DOHH2 (cell line): ENCODE data around the gene PIGC.

Experiments used
- H3F3A ChIP-seq: fragments of 200-600 bp; sonication (generic), shearing (Covaris generic); 2 replicates; pipeline ENCODE4 v1.6.0; 2016; ENCODE audit warnings: antibody characterized with exemption, mild to moderate bottlenecking; ENCODE audit not compliant: control insufficient read depth, insufficient read depth
- H3K27ac ChIP-seq: fragments of 200-600 bp; sonication (generic); 2 replicates; pipeline ENCODE4 v1.5.1; 2014; ENCODE audit warnings: low read depth, mild to moderate bottlenecking, low read length, moderate library complexity
- H3K27me3 ChIP-seq: fragments of 200-600 bp; sonication (generic); 2 replicates; pipeline ENCODE4 v1.6.1; 2014; ENCODE audit warnings: mild to moderate bottlenecking, low read length, mixed read lengths; ENCODE audit not compliant: control insufficient read depth
- H3K36me3 ChIP-seq: fragments of 200-600 bp; sonication (generic); 2 replicates; pipeline ENCODE4 v1.6.1; 2014; ENCODE audit warnings: mild to moderate bottlenecking, low read length, moderate library complexity, mixed read lengths; ENCODE audit not compliant: control insufficient read depth
- H3K4me1 ChIP-seq: fragments of 200-600 bp; sonication (generic); 2 replicates; pipeline ENCODE4 v1.6.1; 2014; ENCODE audit warnings: mild to moderate bottlenecking, low read length, mixed read lengths; ENCODE audit not compliant: control insufficient read depth
- H3K4me2 ChIP-seq: fragments of 200-600 bp; sonication (generic); 2 replicates; pipeline ENCODE4 v1.6.0; 2014; ENCODE audit warnings: mild to moderate bottlenecking, low read length, moderate library complexity
- H3K4me3 ChIP-seq: fragments of 200-600 bp; sonication (generic); 2 replicates; pipeline ENCODE4 v1.5.1; 2014; ENCODE audit warnings: mild to moderate bottlenecking, low read length, mixed read lengths
- H3K79me2 ChIP-seq: fragments of 200-600 bp; sonication (generic); 2 replicates; pipeline ENCODE4 v1.6.1; 2014; ENCODE audit warnings: mild to moderate bottlenecking, low read length, mixed read lengths; ENCODE audit not compliant: control insufficient read depth
- H3K9me2 ChIP-seq: fragments of 200-600 bp; sonication (generic); replicated peaks from 2 replicates; pipeline ENCODE4 v1.6.1; 2014; ENCODE audit warnings: mild to moderate bottlenecking, low read length, mixed read lengths; ENCODE audit not compliant: control insufficient read depth
- H3K9me3 ChIP-seq: fragments of 200-600 bp; sonication (generic); 2 replicates; pipeline ENCODE4 v1.6.1; 2014; ENCODE audit warnings: antibody characterized with exemption, low read length, mixed read lengths; ENCODE audit not compliant: control insufficient read depth, insufficient read depth
- H4K20me1 ChIP-seq: fragments of 200-600 bp; sonication (generic); 2 replicates; pipeline ENCODE4 v1.6.0; 2014; ENCODE audit warnings: low read depth, mild to moderate bottlenecking, antibody characterized with exemption, low read length, moderate library complexity; ENCODE audit not compliant: control insufficient read depth, insufficient read depth
- EZH2phosphoT487 ChIP-seq: fragments of 200-600 bp; sonication (generic); IDR thresholded peaks from 2 replicates; pipeline ENCODE4 v1.6.1; 2017; ENCODE audit warnings: borderline replicate concordance, mild to moderate bottlenecking, antibody characterized with exemption, low read length, moderate library complexity, mixed read lengths
- TF ChIP-seq, protein P1 (sequence below): fragments of 200-600 bp; sonication (generic); IDR thresholded peaks from one replicate; pipeline ENCODE4 v1.5.1; 2014; ENCODE audit warnings: antibody characterized with exemption, mild to moderate bottlenecking, low read depth, low read length; ENCODE audit not compliant: poor library complexity, severe bottlenecking

The PIGC gene

DNA sequence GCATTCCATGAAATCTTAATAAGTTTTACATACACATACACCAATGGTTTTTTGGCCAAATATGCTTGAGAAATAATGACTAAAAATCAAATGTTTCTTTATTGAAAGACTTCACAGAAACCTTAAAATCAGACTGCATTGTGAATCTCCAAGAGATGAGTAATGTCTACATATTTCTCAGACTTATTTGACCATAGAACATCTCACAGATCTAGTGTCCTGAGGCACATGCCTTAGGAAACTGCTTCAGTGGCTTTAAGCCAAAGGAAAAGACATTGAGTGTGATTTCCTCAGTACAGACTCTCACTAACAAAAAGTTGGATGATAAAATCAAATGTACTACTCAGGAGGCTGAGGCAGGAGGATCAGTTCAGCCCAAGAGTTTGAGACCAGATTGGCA, 29.5 kb downstream of the PIGC start:
- H3K9me2 ChIP-seq = no peaks in the 10 kb centered on the region
- no peaks in the 10 kb centered on the region for H3K9me3 ChIP-seq
- H3K36me3 ChIP-seq = no peaks in the 10 kb centered on the region
- no peak for TF ChIP-seq EZH2phosphoT487
- TF ChIP-seq, protein P1, sequence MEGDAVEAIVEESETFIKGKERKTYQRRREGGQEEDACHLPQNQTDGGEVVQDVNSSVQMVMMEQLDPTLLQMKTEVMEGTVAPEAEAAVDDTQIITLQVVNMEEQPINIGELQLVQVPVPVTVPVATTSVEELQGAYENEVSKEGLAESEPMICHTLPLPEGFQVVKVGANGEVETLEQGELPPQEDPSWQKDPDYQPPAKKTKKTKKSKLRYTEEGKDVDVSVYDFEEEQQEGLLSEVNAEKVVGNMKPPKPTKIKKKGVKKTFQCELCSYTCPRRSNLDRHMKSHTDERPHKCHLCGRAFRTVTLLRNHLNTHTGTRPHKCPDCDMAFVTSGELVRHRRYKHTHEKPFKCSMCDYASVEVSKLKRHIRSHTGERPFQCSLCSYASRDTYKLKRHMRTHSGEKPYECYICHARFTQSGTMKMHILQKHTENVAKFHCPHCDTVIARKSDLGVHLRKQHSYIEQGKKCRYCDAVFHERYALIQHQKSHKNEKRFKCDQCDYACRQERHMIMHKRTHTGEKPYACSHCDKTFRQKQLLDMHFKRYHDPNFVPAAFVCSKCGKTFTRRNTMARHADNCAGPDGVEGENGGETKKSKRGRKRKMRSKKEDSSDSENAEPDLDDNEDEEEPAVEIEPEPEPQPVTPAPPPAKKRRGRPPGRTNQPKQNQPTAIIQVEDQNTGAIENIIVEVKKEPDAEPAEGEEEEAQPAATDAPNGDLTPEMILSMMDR = no peak
- H3F3A ChIP-seq = no peaks in the 10 kb centered on the region
- no peak overlapping the region for H3K27ac ChIP-seq
- H3K79me2 ChIP-seq = no peaks in the 10 kb centered on the region
- H3K27me3 ChIP-seq = no peaks in the 10 kb centered on the region; the same call in 1 of the 2 replicates
- no peak overlapping the region for H3K4me3 ChIP-seq
- no peaks in the 10 kb centered on the region for H3K4me1 ChIP-seq
- no peaks in the 10 kb centered on the region for H4K20me1 ChIP-seq
- H3K4me2 ChIP-seq = no peak overlapping the region

DNA sequence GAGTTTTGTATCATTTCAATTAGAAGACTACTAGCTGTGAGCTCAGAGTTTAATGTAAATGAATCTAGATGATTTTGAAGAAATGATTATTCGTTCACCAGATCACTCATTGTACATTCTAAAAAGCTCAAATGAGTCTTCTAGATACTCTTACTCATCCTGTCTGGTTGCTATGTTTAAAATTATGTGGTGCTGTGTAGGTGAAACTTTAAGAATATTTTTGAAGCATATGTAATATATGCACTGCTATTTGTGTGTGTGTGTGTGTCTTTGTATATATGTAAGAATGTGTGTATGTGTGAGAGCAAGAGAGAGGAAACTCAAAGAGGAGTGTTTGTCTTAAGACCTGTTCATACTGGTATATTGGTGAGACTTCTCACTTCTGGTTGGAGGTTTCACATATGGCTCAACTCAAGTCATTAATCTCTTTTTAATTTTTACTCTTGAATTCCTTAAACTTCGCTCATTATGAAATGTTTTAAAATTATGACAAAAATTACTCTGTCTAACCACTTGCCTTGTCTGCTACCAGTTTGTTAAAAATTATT, 32.0 kb downstream of the PIGC start:
- Histone ChIP-seq H3K4me3 (no peak overlapping the region), H3K9me2 (no peaks in the 10 kb centered on the region), H3F3A (no peaks in the 10 kb centered on the region), H3K4me1 (no peaks in the 10 kb centered on the region), H3K27ac (no peak overlapping the region), H3K36me3 (no peaks in the 10 kb centered on the region), H3K9me3 (no peaks in the 10 kb centered on the region), H3K79me2 (no peaks in the 10 kb centered on the region), H3K4me2 (no peak overlapping the region), H3K27me3 (no peaks in the 10 kb centered on the region; the same call in 1 of the 2 replicates), H4K20me1 (no peaks in the 10 kb centered on the region)
- no peak for TF ChIP-seq EZH2phosphoT487
- TF ChIP-seq, protein P1 = no peak

DNA sequence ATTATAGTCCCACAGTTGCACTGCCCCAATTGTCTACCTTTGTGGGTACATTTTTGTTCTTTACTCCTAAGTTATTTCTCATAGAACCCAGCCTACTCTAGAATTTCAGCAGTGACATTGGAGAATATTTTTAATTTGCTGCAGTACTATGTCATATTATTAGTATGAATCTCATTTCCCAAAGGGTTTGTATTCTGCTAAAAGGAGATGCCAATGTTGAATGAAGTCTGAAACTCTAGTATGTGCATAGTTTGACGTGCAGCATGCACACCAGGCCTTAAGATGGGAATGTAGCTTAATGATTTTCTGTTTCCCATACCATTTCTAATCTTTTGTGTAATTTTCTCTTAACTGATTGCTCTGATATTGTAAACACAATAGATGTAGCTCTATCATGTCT, 33.8 kb downstream of the PIGC start:
- no peak overlapping the region for H3K27ac ChIP-seq
- no peaks in the 10 kb centered on the region for H3K36me3 ChIP-seq
- no peak overlapping the region for H3K4me2 ChIP-seq
- H3K9me3 ChIP-seq = no peaks in the 10 kb centered on the region
- H3K27me3 ChIP-seq = no peaks in the 10 kb centered on the region
- no peaks in the 10 kb centered on the region for H4K20me1 ChIP-seq
- no peak overlapping the region for H3K4me3 ChIP-seq
- no peaks in the 10 kb centered on the region for H3K9me2 ChIP-seq
- TF ChIP-seq, protein P1 = no peak
- no peaks in the 10 kb centered on the region for H3F3A ChIP-seq
- no peaks in the 10 kb centered on the region for H3K4me1 ChIP-seq
- H3K79me2 ChIP-seq = no peaks in the 10 kb centered on the region

DNA sequence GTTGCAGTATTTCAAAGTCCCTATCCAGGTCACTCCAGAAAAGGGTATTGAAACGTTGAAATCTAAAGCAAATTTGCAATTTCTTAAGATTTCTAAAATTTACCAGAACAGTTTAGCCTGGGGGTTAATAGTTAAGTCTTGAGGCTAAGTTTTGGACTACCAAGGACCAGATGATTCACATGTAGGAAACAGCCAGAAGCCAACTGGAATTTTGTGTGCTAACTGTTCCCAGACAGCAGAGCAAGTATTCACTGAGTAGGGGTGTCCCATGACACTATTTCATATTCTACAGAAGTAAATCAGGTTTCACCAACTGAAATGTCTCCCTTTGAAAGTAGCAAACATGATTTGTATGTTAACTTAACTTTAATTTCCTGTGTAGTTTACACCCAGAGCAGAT, 34.9 kb downstream of the PIGC start:
- no peaks in the 10 kb centered on the region for H3F3A ChIP-seq
- TF ChIP-seq, protein P1 = no peak
- TF ChIP-seq EZH2phosphoT487 = no peak
- H3K27me3 ChIP-seq = no peaks in the 10 kb centered on the region
- no peaks in the 10 kb centered on the region for H3K9me3 ChIP-seq
- no peaks in the 10 kb centered on the region for H3K79me2 ChIP-seq
- no peak overlapping the region for H3K27ac ChIP-seq
- no peak overlapping the region for H3K4me2 ChIP-seq
- no peaks in the 10 kb centered on the region for H4K20me1 ChIP-seq
- no peaks in the 10 kb centered on the region for H3K9me2 ChIP-seq
- H3K36me3 ChIP-seq = no peaks in the 10 kb centered on the region
- no peaks in the 10 kb centered on the region for H3K4me1 ChIP-seq
- H3K4me3 ChIP-seq = no peak overlapping the region
